ENCODE results near the gene ARHGAP45. TPM values are rescaled to one million over a fixed set of nuclear protein-coding genes. Genes with fewer than 3 reads are reported as not detected.

ARHGAP45 gene
- total RNA-seq, 1 donor from 2014 or later: 312 TPM

DNA sequence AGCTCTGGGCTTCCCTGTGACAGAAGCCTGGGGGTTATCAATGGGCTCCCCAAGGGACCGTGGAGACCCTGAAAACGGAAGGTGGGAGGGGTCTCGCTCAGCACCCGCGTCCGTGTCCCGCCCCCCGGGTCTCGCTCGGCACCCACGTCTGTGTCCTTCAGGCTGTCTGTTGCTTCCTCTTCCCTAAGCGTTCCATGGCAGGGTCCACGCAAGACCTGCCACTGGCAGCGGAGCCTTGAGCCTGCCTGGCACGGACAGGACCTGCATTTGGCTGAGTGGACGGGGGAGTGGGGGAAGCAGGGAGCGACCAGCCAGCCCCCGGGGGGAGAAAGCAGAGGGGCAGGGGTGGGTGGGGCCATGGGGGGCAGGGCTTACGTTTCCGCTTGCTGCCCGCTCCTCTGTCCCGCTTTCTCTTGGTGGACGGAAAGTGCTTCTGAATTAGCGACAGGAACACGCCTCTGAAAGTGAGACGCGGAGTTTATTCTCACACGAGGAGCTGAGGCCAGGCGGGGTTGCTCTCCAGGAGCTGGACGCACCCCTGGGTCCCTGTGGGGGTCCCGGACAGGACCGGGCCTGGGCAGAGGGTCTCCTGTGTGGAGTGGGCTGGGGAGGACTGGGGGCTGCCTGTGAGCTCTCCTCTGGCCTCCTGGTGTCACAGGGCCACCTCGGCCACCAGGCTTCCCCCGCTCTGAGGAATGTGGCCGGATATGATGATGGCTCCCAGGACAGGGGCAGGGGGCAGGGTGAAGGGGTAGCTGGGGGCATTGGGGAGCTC, 48.9 kb downstream of the ARHGAP45 start:
- H3K9me3 Mint-ChIP-seq: no peaks in the 10 kb centered on the region
- ChIA-PET POLR2A (no interaction called here), CTCF (no interaction called here)
- TF ChIP-seq, protein P1, sequence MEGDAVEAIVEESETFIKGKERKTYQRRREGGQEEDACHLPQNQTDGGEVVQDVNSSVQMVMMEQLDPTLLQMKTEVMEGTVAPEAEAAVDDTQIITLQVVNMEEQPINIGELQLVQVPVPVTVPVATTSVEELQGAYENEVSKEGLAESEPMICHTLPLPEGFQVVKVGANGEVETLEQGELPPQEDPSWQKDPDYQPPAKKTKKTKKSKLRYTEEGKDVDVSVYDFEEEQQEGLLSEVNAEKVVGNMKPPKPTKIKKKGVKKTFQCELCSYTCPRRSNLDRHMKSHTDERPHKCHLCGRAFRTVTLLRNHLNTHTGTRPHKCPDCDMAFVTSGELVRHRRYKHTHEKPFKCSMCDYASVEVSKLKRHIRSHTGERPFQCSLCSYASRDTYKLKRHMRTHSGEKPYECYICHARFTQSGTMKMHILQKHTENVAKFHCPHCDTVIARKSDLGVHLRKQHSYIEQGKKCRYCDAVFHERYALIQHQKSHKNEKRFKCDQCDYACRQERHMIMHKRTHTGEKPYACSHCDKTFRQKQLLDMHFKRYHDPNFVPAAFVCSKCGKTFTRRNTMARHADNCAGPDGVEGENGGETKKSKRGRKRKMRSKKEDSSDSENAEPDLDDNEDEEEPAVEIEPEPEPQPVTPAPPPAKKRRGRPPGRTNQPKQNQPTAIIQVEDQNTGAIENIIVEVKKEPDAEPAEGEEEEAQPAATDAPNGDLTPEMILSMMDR (IDR thresholded peaks at IDR 0.05): no peak
- H3K27me3 Mint-ChIP-seq: no peaks in the 10 kb centered on the region
- ATAC-seq (ENCODE audit: low read depth) (no peak), DNase-seq (no peak)
- intact Hi-C loops (cut with micrococcal nuclease): no loop called here
- peaks cover 5% of the 10 kb centered on the region for H3K4me1 Mint-ChIP-seq
- H3K4me3 Mint-ChIP-seq: no peak overlapping the region
- H3K27ac Mint-ChIP-seq: no peak overlapping the region
- peaks cover 40% of the 10 kb centered on the region for H3K36me3 Mint-ChIP-seq (ENCODE audit: low read depth)

DNA sequence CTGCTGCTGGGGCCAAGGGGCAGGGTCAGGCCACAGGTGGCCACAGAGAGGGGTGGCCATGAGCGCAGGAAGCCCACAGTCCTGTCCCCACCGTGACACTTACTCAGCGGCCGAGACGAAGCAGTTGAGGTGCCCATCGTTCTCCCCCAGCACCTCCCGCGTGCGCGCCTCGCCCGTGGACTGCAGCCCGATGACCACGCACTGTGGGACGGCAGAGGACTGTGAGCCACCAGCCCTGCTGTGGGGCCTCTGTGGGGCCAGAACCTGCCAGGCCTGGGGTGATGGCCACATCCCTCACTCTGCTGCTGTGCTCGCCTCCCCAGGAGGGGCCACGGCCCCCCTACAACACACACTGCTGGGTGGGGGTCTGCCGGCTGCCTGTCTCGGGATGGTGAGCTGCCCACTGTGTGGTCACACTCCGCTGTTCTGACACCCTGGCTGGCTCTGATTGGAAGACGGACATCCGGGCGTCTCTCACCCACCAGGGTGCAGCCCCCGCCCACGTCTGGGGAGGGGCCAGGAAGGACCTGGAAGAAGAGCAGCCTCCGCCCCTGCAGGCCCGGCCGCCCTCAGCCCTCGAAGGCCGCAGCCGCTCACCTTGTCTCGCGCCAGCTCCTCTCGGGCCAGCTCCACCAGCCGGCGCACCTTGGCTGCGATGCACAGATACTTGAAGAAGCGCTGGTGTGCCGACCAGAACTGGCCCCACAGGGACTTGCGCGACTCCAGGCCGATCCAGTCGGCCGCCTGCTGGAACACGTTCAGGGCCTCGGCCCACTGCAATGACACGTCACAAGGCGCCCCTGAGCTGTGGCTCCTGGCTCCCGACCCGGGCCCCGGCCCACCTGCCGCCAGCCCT, 50.0 kb downstream of the ARHGAP45 start:
- TF ChIP-seq, protein P1 (IDR thresholded peaks at IDR 0.05): no peak
- ChIA-PET POLR2A (interaction anchor here (0.6 to 1.5 kb wide), 3 partner anchors 14 to 108 kb away, joined by 3 to 9 read pairs (median 4); no protein-coding TSS in a partner anchor), CTCF (no interaction called here)
- H3K36me3 Mint-ChIP-seq (ENCODE audit: low read depth): peaks cover 49% of the 10 kb centered on the region
- no peak overlapping the region for H3K4me3 Mint-ChIP-seq
- H3K27ac Mint-ChIP-seq: no peak overlapping the region
- DNase-seq (no peak), ATAC-seq (ENCODE audit: low read depth) (no peak)
- peaks cover 5% of the 10 kb centered on the region for H3K4me1 Mint-ChIP-seq
- H3K27me3 Mint-ChIP-seq: no peaks in the 10 kb centered on the region
- intact Hi-C loops (cut with micrococcal nuclease): no loop called here
- no peaks in the 10 kb centered on the region for H3K9me3 Mint-ChIP-seq

DNA sequence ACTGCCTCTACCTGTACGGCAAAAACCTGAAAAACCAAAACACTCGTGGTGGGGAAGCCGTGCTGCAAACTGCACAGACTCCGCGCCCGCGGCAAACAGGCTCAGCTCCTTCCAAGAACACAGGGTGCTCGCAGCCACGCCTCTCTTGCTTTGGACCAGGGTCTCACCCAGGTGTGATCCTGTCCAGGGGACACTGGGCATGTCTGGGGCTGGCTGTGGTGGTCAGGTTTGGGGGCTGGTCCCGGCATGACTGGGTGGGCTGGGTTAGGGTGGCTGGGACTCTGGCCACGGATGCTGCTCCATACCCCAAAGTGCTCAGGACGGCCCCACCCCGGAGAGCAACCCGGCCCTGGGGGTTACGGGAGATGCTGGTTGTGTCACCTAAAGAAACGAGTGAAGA, 50.7 kb downstream of the ARHGAP45 start:
- no peak overlapping the region for H3K27ac Mint-ChIP-seq
- POLR2A ChIA-PET: interaction anchor here (0.6 to 1.5 kb wide), 2 partner anchors 13 to 99 kb away, joined by 4 to 9 read pairs; no protein-coding TSS in a partner anchor
- no peak overlapping the region for H3K4me3 Mint-ChIP-seq
- no peaks in the 10 kb centered on the region for H3K27me3 Mint-ChIP-seq
- peaks cover 52% of the 10 kb centered on the region for H3K36me3 Mint-ChIP-seq (ENCODE audit: low read depth)
- TF ChIP-seq, protein P1 (IDR thresholded peaks at IDR 0.05): no peak
- peaks cover 5% of the 10 kb centered on the region for H3K4me1 Mint-ChIP-seq
- ATAC-seq (ENCODE audit: low read depth) (no peak), DNase-seq (no peak)
- H3K9me3 Mint-ChIP-seq: no peaks in the 10 kb centered on the region
- intact Hi-C loops (cut with micrococcal nuclease): no loop called here
- CTCF ChIA-PET: no interaction called here

DNA sequence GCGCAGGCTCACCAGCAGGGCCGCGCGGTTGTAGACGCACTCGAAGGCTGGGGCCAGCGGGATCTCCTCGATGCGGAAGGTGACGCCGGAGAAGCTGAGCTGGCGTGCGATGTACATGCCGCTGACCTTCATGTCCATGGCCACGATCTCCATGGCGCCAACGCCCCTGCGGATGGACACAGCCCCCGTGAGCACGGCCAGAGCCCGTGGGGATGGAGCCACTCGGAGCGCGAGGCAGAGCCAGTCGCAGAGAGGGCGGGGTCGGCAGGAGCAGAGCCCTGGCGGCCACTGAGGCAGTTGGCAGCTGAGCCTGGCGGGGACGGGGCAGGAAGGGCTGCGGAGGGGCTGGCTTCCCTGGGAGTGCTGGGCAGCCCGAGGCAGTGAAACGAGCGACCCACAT, 52.0 kb downstream of the ARHGAP45 start:
- ChIA-PET POLR2A (no interaction called here), CTCF (no interaction called here)
- intact Hi-C loops (cut with micrococcal nuclease): no loop called here
- Mint-ChIP-seq H3K9me3 (no peaks in the 10 kb centered on the region), H3K27me3 (no peaks in the 10 kb centered on the region), H3K27ac (no peak overlapping the region), H3K36me3 (ENCODE audit: low read depth) (peaks cover 59% of the 10 kb centered on the region), H3K4me3 (no peak overlapping the region), H3K4me1 (no peaks in the 10 kb centered on the region)
- DNase-seq (no peak), ATAC-seq (ENCODE audit: low read depth) (no peak)
- TF ChIP-seq, protein P1 (IDR thresholded peaks at IDR 0.05): no peak

All from activated B cell treated with CpG ODN at 0.5 μM for 24 hours (primary cell).